Panc1 (cell line): ENCODE results near the gene MAGI2. TPM values are rescaled to one million over a fixed set of nuclear protein-coding genes. Genes with fewer than 3 reads are reported as not detected.

Source experiments
- ATAC-seq: fragments of 200-7000 bp; cut with Tn5 transposase; 2 replicates; pipeline ENCODE4 v1.9.1; 2020; ENCODE audit warnings: mild to moderate bottlenecking, moderate library complexity
- BruUV-seq: library from RNA; stranded (reverse); fragments of 400-500 nt; replicated peaks from 2 replicates; lab custom pipeline; 2021; lab: Mats Ljungman, UMichigan
- CTCF ChIA-PET: fragments of 300-600 bp; sonication (Branson Sonifier 250); formaldehyde crosslinking; loops from one replicate; lab custom pipeline; 2022; ENCODE audit warnings: antibody characterized with exemption; lab: Charles Lee
- POLR2A ChIA-PET: fragments of 300-600 bp; sonication (Branson Sonifier 250); formaldehyde crosslinking; loops from one replicate; lab custom pipeline; 2022; ENCODE audit warnings: antibody characterized with exemption; lab: Charles Lee
- DNase-seq: peaks from one replicate; pipeline ENCODE4 v3.0.0-alpha.2; 2010; ENCODE audit warnings: low read depth, low spot score
- H3K27ac ChIP-seq: 2 replicates; pipeline ENCODE4 v1.5.1; 2011; ENCODE audit warnings: mild to moderate bottlenecking, low read length, inconsistent platforms
- H3K27me3 ChIP-seq: fragments of 200-500 bp; sonication (Bioruptor generic); 2 replicates; pipeline ENCODE4 v1.6.0; 2014; ENCODE audit warnings: low read length, inconsistent platforms; ENCODE audit not compliant: control insufficient read depth, insufficient read depth
- H3K36me3 ChIP-seq: fragments of 200-500 bp; sonication (Bioruptor generic); 2 replicates; pipeline ENCODE4 v1.5.1; 2014; ENCODE audit warnings: inconsistent platforms, mild to moderate bottlenecking, low read length, moderate library complexity; ENCODE audit not compliant: control insufficient read depth, insufficient read depth
- H3K4me1 ChIP-seq: 2 replicates; pipeline ENCODE4 v1.5.1; 2011; ENCODE audit warnings: inconsistent platforms, mild to moderate bottlenecking, low read length, moderate library complexity; ENCODE audit not compliant: control insufficient read depth, insufficient read depth
- H3K4me3 ChIP-seq, 2 experiments: 2 replicates each; pipeline ENCODE4 v1.5.1; 2011 to 2012; ENCODE audit warnings: low read depth in 2 of 2, low read length in 2 of 2, mild to moderate bottlenecking in 2 of 2, inconsistent platforms in 1 of 2, moderate library complexity in 1 of 2
- H3K9me3 ChIP-seq: fragments of 200-500 bp; sonication (Bioruptor generic); 2 replicates; pipeline ENCODE4 v1.5.1; 2014; ENCODE audit warnings: low read depth, mild to moderate bottlenecking, inconsistent platforms, low read length, moderate library complexity; ENCODE audit not compliant: control insufficient read depth, insufficient read depth
- POLR2AphosphoS5 ChIP-seq: IDR thresholded peaks from 2 replicates; pipeline ENCODE4 v1.6.1; 2012; ENCODE audit warnings: mild to moderate bottlenecking, low read depth, low read length, moderate library complexity
- SIN3A ChIP-seq: IDR thresholded peaks from 2 replicates; pipeline ENCODE4 v1.6.1; 2012; ENCODE audit warnings: low read depth, mild to moderate bottlenecking, low read length, moderate library complexity, borderline replicate concordance; ENCODE audit not compliant: insufficient read depth
- TCF7L2 ChIP-seq: IDR thresholded peaks from 2 replicates; pipeline ENCODE4 v1.6.1; 2011; ENCODE audit warnings: mild to moderate bottlenecking, low read depth, low read length, inconsistent platforms
- in situ Hi-C: cut with HindIII; loops from 2 replicates; pipeline ENCODE4 v1.10.0; 2016; ENCODE audit warnings: low sequenced_read_pairs, low pct_unique_long_range_greater_than_20kb
- intact Hi-C: fragments of 100-400 bp; cut with micrococcal nuclease; formaldehyde crosslinking; loops from one replicate; pipeline ENCODE4 v1.10.0; 2022; ENCODE audit not compliant: unreplicated experiment
- total RNA-seq: library from RNA; stranded (reverse); gene quantifications from one replicate; pipeline ENCODE4 v1.2.1, GENCODE V29; 2021; ENCODE audit not compliant: unreplicated experiment
- TF ChIP-seq, protein P1 (sequence below), 2 experiments: IDR thresholded peaks; 2 replicates each; pipeline ENCODE4 v1.6.1; 2011 to 2012; ENCODE audit warnings: low read depth in 2 of 2, control low read depth in 1 of 2, low read length in 1 of 2, mild to moderate bottlenecking in 1 of 2, moderate library complexity in 1 of 2; ENCODE audit not compliant: insufficient read depth in 1 of 2
- TF ChIP-seq, protein P2 (sequence below): fragments of 450-650 bp; IDR thresholded peaks from 2 replicates; pipeline ENCODE4 v1.5.1; 2017; ENCODE audit warnings: mild to moderate bottlenecking

The MAGI2 gene
- total RNA-seq, 1 experiment from 2014 or later: 5.4 TPM

DNA sequence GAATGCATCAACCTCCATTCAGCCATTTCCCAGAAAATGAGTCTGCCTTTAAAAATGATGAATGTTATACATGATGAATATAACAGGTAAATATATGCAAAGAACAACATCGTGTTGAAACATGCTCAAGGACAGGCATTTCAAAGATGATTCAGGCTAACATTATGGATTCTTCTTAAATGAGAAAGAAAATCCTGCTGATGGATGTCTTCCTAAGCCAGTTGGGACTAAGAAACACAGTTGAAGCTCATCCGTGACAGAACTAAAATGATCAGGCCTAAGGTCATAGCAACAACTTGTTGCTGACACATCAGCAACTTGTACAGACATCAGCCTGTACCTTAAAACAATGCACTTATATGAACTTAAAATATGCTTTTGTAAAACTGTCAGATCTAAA, 267.9 kb downstream of the MAGI2 start:
- ATAC-seq (no peak), DNase-seq (no peak)
- BruUV-seq: no TSS peak
- H3K9me3 ChIP-seq: no peaks in the 10 kb centered on the region
- ChIA-PET CTCF (no interaction called here), POLR2A (interaction anchor here (0.7 kb wide), 1 partner anchor 1298 kb away, joined by 7 read pairs; no protein-coding TSS in a partner anchor)
- in situ Hi-C loops (no loop called here), intact Hi-C loops (no loop called here)
- TF ChIP-seq, protein P1, sequence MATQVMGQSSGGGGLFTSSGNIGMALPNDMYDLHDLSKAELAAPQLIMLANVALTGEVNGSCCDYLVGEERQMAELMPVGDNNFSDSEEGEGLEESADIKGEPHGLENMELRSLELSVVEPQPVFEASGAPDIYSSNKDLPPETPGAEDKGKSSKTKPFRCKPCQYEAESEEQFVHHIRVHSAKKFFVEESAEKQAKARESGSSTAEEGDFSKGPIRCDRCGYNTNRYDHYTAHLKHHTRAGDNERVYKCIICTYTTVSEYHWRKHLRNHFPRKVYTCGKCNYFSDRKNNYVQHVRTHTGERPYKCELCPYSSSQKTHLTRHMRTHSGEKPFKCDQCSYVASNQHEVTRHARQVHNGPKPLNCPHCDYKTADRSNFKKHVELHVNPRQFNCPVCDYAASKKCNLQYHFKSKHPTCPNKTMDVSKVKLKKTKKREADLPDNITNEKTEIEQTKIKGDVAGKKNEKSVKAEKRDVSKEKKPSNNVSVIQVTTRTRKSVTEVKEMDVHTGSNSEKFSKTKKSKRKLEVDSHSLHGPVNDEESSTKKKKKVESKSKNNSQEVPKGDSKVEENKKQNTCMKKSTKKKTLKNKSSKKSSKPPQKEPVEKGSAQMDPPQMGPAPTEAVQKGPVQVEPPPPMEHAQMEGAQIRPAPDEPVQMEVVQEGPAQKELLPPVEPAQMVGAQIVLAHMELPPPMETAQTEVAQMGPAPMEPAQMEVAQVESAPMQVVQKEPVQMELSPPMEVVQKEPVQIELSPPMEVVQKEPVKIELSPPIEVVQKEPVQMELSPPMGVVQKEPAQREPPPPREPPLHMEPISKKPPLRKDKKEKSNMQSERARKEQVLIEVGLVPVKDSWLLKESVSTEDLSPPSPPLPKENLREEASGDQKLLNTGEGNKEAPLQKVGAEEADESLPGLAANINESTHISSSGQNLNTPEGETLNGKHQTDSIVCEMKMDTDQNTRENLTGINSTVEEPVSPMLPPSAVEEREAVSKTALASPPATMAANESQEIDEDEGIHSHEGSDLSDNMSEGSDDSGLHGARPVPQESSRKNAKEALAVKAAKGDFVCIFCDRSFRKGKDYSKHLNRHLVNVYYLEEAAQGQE (IDR thresholded peaks at IDR 0.05; ENCODE audit: insufficient read depth in 1 of 2, low read depth in 2 of 2, low read length in 1 of 2): no peak
- TF ChIP-seq POLR2AphosphoS5 (no peak), TCF7L2 (no peak), SIN3A (no peak)
- TF ChIP-seq, protein P2, sequence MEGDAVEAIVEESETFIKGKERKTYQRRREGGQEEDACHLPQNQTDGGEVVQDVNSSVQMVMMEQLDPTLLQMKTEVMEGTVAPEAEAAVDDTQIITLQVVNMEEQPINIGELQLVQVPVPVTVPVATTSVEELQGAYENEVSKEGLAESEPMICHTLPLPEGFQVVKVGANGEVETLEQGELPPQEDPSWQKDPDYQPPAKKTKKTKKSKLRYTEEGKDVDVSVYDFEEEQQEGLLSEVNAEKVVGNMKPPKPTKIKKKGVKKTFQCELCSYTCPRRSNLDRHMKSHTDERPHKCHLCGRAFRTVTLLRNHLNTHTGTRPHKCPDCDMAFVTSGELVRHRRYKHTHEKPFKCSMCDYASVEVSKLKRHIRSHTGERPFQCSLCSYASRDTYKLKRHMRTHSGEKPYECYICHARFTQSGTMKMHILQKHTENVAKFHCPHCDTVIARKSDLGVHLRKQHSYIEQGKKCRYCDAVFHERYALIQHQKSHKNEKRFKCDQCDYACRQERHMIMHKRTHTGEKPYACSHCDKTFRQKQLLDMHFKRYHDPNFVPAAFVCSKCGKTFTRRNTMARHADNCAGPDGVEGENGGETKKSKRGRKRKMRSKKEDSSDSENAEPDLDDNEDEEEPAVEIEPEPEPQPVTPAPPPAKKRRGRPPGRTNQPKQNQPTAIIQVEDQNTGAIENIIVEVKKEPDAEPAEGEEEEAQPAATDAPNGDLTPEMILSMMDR: no peak
- no peaks in the 10 kb centered on the region; the same call in 1 of the 2 replicates for H3K36me3 ChIP-seq
- H3K4me3 ChIP-seq: no peak overlapping the region
- no peaks in the 10 kb centered on the region for H3K27me3 ChIP-seq
- H3K27ac ChIP-seq: no peak overlapping the region
- H3K4me1 ChIP-seq: no peaks in the 10 kb centered on the region; the same call in 1 of the 2 replicates

DNA sequence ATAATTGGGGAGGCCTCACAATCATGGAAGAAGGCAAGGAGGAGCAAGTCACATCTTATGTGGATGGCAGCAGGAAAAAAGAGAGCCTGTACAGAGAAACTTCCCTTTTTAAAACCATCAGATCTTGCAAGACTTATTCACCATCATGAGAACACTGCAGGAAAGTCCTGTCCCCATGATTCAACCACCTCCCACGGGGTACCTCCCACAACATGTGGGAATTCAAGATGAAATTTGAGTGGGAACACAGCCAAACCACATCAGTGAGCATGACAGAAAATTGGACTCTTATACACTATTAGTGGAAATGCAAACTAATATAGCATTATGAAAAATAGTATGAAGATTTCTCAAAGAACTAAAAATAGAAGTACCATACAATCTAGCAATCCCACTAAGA, 271.2 kb downstream of the MAGI2 start:
- no peak for DNase-seq
- Histone ChIP-seq H3K9me3 (no peaks in the 10 kb centered on the region), H3K27me3 (no peaks in the 10 kb centered on the region), H3K4me3 (no peak overlapping the region), H3K36me3 (no peaks in the 10 kb centered on the region), H3K27ac (no peak overlapping the region), H3K4me1 (peaks cover 2% of the 10 kb centered on the region; the same call in 1 of the 2 replicates)
- POLR2A ChIA-PET: no interaction called here
- ATAC-seq: no peak
- no TSS peak for BruUV-seq
- no peak for TF ChIP-seq TCF7L2
- no peak for TF ChIP-seq POLR2AphosphoS5
- TF ChIP-seq, protein P2: no peak
- TF ChIP-seq SIN3A: no peak
- TF ChIP-seq, protein P1 (IDR thresholded peaks at IDR 0.05; ENCODE audit: insufficient read depth in 1 of 2, low read depth in 2 of 2, low read length in 1 of 2): no peak
- in situ Hi-C loops (no loop called here), intact Hi-C loops (no loop called here)
- CTCF ChIA-PET: no interaction called here
